Hematopoietic multipotent progenitor cell treated with erythropoietin and hydrocortisone succinate and interleukin-3 and kit ligand, for 15 days (in vitro differentiated cells): ENCODE data around the gene ATP13A4.

Source experiments
- DNase-seq: peaks from one replicate; pipeline ENCODE4 v3.0.0-alpha.2; 2015; ENCODE audit warnings: low spot score

The ATP13A4 gene

DNA sequence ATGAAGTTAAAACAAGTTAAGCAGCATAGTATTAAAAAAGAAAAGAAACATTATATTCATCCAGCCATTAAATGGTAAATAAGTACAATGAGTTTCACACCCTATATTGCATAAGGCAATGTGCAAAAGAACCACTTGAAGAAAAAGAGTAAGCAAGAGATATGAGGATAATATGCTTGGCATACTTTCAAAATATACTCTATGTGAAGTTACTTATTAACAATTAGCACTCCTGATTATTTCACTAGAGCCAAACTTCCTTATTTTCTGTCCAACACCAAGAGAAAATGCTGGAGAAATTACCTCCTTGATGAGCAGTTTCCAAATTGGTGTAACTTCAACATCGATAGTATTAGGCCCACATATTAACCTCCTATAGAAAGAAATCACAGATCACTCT is 63.7 kb downstream of the ATP13A4 start:
- DNase-seq: no peak

DNA sequence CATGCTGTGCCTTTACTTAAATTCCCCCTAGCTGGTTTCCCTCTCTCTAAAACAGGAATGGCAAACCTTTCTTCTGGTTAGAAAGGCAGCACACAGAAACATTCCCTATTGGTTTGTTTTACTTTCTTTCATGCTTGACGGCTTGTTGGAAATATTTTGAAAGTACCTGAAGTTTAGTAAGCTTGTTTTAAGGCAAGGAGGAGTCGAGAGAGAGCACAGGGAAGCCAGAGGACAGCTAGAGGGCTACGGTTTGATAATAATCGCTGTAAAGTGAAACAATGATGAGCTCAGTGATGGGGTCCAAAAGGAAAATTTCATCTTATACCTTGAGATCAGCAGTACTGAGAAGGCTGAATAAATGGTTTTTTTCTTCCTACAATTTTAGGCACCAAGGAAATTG is 64.1 kb downstream of the ATP13A4 start:
- no peak for DNase-seq

DNA sequence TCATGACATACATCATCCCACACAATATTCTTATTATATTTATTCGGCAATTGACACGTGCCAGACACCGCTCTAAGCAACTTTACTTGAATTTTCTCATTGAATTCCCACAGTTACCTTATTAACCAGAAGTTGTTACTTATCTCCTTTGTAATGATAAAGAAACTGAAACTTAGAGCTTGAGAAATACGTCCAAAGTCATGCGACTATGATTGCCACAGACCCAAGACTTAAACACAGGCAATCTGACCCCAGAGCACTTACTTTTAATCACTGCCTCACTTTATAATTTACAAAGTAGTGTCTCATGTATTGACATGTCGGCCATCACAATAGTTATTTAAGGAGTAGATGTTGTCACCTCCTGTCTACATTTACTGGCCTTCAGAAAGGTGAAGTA is 64.7 kb downstream of the ATP13A4 start:
- no peak for DNase-seq

DNA sequence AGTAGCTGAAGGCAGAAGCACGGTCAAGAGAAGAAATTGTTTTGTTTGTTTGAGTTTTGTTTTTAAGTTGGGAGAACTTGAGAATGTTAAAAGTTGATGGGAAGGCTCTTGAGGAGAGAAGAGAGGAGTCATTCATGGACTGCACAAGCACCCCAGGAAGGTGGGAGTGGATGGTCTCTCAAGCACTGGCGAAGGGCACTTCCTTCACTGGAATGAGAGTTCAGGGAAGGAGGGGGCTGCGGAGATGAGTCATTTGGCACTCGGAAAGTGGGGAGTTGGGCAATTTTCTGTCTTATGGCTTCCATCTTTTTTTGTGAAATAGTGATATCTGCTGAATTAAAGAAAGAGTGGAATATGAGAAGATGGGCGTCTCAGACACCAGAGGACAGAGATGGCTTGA is 66.0 kb downstream of the ATP13A4 start:
- DNase-seq: no peak

DNA sequence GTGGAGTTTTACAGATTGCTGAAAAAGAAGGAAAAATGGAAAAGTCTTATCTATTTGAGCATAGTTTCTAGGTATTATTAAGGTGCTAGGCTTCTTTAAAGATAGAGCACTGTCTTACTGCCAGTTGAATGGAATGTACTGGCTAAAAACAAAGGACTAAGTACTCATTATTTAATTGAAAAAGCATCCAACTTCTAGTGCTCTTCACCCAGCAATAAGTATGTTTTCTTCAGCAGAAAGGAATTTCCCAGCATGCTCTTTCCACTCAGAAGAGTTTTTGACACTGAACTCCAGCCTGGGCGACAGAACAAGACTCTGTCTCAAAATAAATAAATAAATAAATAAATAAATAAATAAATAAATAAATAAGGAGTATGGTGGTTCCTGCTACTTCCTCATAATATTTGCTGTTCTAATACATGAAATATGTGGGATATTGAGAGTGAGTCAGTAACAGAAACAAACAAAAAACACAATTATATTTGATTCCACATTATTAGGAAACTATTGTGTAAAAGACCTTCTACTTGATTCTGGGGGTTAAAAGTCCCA is 70.6 kb downstream of the ATP13A4 start:
- DNase-seq: no peak

DNA sequence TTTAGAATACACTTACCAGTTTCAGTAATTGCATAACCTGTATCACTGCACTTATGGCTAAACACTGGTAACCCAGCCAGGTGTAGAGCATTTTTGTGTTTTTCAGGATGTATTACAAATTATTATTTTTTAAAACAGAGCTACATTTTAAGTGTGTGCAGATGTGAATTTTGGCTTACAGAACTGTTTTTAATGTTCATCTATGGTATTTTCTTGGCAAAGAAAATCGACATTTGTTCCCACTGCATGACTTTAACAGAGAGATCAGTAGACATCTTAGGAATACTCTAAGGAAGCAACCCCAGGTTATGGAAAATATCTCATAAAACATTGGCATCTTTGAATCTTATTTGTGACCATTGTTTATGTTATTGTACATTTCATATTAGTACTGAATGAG is 73.3 kb downstream of the ATP13A4 start:
- DNase-seq: no peak

DNA sequence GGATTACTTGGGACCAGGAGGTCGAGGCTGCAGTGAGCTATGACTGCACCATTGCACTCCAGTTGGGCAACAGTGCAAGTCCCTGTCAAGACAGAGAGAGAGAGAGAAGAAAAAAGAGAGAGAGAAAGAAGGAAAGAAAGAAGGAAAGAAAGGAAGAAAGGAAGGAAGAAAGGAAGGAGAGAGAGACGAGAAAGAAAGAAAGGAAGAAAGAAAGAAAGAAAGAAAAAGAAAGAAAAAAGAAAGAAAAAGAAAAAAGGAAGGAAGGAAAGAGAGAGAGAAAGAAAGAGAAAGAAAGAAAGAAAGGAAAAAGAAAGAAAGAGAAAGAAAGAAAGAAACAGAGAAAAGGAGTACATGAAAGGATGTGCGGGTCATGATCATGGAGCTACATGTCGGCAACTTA is 80.2 kb downstream of the ATP13A4 start:
- DNase-seq: no peak

DNA sequence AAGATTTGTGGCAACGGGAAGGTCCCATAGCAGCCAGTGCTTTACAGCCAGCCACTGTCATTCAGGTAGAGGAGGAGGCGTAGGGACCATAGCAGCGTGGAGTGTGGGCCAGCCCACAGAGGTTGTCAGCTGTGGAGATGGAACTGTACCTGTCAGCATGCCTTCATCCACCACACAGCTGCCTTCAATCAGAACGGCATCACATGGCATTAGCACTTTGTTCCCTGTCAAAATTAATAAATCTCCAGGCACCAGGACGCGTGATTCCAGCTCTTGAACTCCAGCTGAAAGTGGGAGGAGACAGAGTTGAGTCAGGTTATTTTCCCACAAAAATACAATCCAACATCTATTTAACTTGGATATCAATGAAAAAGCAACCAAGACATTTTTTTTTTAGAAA is 84.0 kb downstream of the ATP13A4 start:
- no peak for DNase-seq

DNA sequence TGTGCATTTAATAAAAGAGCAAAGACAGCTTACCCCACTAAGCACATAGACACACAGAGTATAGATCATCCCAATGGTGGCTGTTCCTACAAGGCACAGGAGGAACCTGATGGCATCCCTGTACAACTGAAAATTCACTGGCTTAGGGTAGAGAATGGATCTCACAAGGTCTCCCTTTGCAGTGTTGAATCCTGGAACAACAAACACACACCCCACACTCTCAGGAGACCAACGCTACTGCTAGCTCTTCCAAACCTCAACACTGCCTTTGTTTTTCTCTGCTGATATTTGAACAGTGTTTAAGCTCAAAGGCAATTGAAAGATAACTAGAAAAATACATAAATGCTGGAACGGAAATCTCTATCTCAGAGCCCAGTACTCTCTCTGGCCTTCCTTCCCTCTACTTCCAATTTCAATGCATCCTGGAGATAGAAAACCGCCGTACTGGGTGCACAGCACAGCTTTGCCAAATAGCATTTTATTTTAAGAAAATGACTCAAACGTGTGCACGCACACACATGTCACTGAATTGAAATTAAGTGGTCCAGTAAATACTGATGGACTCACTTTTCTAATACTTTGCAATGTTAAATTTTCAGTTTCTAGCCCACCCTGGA is 88.6 kb downstream of the ATP13A4 start:
- DNase-seq: no peak

DNA sequence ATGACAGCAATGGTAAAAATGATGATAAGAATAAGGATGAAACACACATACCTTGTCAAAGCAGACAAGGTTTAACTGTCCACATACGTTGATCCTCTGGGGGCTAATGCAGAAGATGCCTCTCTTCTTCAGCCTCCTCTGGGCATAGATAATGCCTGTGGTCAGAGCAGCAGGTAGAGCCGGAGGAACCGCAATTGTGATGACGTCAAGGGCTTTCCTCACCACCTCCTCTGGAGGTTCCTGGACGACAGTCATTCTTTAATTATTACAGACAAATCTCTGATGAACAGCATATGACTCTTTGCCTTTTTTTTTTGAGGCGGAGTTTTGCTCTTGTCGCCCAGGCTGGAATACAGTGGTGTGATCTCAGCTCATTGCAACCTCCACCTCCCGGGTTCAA is 89.8 kb downstream of the ATP13A4 start:
- no peak for DNase-seq

DNA sequence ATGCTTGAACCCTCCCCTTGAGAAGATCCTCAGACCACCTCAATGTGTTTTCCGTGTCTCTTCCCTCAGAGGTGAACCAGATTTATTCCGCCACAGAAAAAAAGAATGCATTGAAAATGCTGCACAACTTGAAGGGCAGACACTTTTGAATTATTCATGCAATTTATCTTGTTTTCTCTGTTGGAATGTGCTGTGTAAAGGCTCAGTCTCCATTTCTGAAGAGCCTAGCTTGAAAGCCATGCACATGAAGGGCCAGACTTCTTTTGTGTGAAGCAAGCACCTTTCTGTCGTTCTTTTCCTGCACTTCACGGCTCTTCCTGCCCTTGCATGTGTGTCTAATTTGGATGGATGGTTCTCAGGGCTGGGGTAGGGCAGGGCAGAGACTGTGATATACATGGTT is 97.2 kb downstream of the ATP13A4 start:
- DNase-seq: no peak

DNA sequence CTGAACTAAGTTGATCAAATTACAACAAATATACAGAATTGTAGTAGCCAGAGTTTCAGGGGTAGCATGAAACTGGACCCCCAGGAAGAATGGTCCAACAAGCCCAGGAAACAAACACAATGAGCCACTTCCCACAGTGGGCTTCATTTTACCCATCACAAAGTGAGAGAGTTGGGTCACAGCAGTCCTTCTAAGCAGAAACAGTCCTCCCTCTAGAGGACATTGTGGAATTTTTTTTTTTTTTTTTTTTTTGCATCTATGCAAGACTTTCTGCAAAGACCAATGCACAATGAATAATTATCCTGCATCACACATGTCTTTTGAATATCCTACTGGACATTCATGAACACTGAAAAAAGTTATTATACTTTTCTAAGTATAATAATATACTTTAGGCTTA is 102.4 kb downstream of the ATP13A4 start:
- DNase-seq: no peak

DNA sequence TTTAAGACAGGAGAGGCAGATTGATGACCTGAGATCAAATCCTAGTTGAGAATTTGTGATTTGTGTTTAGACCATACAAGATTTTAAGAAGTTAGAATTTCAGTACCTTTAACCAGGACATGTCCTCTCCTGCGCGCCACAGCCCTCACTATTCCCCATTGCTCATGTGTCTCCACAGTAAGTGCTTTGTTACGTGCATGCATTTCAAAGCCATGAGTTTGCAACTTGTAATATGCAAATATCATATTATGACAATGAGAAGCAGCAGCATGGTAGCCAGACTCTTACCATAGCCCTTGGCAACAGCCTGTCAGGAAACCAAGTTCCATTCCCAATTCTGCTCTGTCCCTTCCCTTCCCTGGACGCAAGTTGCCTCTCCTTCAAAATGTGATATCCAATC is 102.8 kb downstream of the ATP13A4 start:
- DNase-seq: no peak

DNA sequence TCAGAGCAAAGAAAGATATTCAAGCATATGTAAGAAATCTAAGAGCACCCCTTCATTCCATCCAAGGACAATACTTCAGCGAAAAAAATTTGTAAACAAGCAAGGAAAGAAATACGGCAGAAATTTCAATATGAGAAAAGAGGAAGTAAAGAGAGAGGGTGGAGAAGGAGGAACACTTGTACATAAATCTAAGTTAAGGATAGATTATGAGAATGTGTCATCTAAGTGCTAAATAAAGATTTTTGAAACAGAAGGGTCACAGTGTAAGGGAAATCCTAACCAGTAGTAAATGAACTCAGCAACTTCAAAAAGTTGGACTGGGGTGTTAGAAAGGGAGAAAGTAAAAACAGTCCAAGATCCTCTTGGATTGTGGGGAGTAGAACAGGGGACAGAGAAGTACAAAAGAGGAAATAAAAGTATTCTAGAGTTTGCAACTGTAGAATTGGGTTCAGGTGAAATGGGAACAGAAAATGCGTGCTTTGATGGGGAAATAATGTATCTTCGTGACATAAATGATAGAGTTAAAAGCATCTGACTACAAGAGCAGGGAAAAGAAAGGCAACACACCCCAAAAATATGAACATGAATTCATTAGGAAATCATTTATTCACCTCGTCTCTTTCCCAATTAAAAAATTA is 107.6 kb downstream of the ATP13A4 start:
- no peak for DNase-seq

DNA sequence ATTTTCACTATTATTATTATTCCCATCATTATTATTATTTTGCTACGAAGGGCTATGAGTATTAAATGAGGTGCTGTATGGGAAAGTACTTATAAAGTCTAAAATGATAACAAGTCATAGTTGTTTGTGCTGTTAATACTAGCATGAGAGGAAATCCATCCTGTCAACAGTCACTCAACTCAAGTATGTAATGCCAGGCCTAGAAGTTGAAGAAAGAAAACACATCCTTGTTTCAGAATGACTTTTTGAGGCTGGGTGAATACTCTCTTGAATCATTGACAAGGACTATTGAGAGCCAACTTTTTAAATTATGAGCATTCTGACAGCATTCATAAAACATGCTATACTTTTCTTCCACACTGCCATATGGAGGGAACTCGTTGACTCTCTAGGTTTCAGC is 115.3 kb downstream of the ATP13A4 start:
- DNase-seq: no peak

DNA sequence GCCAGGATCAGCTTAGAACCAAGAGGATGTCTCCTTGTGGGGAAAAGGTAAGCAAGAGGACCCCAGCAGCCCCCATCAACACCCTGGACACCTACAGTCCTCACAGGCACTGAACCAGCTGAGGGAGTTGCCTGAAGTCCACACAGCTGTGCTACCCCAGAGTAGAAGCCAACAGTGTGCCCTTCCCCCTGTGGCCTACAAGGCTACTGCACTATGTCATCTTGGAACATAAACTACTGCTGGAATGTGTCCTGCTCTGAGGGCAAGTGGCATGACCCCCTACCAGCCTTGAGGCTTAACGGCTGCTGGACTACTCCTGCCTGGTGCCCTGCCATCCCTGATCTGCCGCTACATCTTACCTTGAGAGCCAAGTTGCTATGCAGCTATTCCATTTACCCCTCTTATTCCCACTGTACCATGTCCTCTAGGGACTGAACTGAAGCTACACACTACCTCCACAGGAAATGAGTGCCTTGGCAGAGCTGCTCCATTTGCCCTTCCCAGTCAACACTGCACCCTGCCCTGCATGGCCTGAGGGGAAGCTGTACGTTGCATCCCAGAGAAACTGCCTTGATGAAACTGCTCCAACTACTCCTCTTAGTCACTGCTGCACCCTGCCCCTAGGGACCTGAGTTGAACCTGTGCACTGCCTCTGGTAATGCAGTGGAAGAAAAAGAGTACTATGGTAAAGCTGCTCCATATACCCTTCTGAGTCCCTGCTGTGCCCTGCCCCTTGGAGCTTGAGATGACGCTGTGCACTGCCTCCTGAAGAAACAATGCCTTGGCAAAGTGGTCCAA is 135.9 kb downstream of the ATP13A4 start:
- DNase-seq: no peak

DNA sequence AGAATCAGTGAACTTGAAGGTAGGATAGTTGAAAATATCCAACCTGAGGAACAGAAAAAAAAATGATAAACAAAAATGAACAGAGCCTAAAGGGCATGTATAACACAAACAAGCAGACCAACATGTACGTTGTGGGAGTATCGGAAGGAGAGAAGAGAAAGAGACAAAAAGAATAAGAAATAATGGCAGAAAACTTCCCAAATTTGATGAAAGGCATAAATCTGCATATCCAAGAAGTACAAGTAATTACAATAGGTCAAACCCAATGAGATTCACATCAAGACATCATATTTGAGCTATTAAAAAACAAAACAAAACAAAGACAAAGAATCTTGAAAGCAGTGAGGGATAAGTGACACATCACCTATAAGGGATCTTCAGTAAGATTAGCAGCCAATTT is 138.1 kb downstream of the ATP13A4 start:
- DNase-seq: no peak

DNA sequence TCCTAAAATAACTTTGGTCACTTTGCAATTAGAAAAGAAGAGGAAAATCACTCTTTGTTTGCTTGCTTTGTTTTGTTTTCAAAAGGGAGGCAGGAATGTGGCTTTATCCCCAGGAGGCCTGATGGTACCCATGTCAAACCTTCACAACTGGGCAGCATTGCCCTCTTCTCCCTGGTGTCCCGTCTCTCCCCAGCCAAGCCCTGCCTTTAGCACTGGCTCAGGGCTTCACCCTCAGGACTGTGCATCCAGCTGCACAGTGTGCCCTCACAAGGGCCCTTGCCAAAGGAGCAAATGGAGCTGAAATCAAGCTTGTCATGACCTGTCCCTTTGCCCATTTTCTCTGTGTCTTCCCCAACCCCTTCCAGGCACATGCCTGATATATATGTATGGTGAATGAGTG is 147.0 kb downstream of the ATP13A4 start:
- DNase-seq: no peak

DNA sequence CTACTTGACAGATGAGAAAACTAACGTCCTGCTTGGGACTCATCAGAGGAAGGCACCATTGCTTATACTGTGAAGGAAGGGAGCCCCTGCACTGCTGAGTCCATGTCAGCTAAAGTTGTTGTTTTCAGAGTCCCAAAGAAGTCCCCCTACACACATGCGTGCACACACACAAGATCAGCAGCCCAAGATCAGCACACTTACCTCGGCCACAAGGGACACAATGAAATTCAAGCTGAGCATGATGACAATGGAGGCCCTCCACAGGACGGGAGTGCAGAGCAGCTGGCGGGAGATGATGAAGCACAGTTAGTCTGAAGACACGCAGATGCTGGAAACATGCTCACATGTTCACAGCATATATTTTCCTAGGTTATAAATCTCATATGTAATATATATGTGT is 147.6 kb downstream of the ATP13A4 start:
- DNase-seq: no peak

DNA sequence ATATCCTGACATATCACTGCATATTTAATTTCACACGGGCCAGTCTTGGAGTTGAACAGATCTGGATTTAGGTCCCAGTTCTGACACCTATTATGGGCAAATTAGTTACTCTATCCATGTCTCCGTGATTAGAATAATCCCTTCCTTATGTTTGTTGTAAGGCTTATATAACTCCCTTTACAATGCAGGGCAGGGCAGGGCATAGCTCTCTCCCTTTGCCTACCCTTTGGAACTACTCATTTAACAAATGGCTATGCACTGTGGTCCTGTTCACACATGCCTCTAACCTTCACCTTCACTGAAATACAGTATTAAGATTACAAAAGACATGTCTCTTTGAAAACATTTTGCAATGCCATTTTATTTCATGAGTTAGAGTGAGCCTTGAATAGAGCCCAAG is 151.4 kb downstream of the ATP13A4 start:
- DNase-seq: no peak

DNA sequence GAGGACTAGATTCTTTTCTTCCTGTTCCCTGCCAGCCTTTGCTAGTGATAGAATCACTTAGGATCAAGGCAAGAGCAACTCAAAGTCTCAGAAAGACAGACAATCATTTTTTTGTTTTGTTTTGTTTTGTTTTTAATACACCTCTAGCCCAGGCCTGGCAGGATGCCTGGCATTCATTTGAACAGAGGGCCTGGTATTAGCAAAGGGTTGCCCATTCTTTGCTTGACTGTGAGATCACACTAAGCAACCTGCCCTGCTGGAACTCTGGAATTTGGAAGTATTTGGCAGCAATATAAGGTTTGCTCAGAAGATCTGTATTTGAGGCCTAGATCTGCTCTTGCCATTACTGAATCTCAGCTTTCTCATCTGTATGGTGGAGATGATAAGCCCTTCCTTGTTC is 154.4 kb downstream of the ATP13A4 start:
- DNase-seq: no peak

DNA sequence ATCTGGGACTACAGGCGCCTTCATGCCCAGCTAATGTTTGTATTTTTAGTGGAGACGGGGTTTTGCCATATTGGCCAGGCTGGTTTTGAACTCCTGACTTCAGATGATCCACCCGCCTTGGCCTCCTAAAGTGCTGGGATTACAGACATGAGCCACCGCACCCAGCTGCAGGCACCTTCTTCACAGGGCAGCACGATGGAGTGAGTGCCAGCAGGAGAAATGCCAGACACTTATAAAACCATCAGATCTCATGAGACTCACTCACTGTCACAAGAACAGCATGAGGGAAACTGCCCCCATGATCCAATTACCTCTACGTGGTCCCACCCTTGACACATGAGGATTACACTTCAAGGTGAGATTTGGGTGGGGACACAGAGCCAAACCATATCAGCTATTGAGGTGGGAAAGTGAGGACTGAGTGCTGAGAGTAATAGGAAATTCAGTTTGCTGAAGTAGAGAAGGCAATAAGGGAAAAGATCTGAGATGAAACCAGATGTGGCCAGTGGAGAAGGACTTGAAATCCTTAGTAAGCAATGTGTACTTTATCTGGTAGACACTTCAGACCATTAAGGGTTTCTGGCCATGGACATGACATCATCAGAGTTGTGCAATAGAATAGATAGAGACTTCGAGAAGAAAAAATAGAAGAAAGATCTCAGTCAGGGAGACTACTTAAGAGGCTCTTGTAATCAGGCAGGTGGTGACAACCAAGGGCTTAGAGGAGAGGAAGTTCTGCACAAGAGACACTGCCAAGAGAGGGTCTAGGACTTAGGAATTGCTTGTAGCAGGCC is 158.0 kb downstream of the ATP13A4 start:
- no peak for DNase-seq
